BE2C (cell line): Measurements from ENCODE around the gene EHD3.

ENCODE experiments used
- DNase-seq: peaks from one replicate; pipeline ENCODE4 v3.0.0-alpha.2; 2020
- H3K27me3 ChIP-seq: fragments of 250-450 bp; sonication (Bioruptor Pico); 2 replicates; pipeline ENCODE4 v1.5.1; 2020; ENCODE audit warnings: mild to moderate bottlenecking
- H3K36me3 ChIP-seq: fragments of 250-450 bp; sonication (Bioruptor Pico); 2 replicates; pipeline ENCODE4 v1.5.1; 2020; ENCODE audit warnings: mild to moderate bottlenecking
- H3K4me1 ChIP-seq: fragments of 250-450 bp; sonication (Bioruptor Pico); 2 replicates; pipeline ENCODE4 v1.5.1; 2020
- H3K4me3 ChIP-seq: 2 replicates; pipeline ENCODE4 v1.5.1; 2011; ENCODE audit warnings: low read depth, low read length
- H3K9me3 ChIP-seq: fragments of 250-450 bp; sonication (Bioruptor Pico); 2 replicates; pipeline ENCODE4 v1.5.1; 2020
- CTCF ChIP-seq: IDR thresholded peaks from 2 replicates; pipeline ENCODE4 v1.5.1; 2012; ENCODE audit warnings: mild to moderate bottlenecking, low read depth, low read length

Gene EHD3

GRCh38 chr2:31267437-31268120 is 33.6 kb downstream of the EHD3 start:
- no peaks in the 10 kb centered on the region for H3K4me1 ChIP-seq
- no peak for DNase-seq
- TF ChIP-seq CTCF = no peak
- H3K36me3 ChIP-seq = no peaks in the 10 kb centered on the region
- no peak overlapping the region for H3K4me3 ChIP-seq
- H3K9me3 ChIP-seq = no peaks in the 10 kb centered on the region
- no peaks in the 10 kb centered on the region for H3K27me3 ChIP-seq

DNA sequence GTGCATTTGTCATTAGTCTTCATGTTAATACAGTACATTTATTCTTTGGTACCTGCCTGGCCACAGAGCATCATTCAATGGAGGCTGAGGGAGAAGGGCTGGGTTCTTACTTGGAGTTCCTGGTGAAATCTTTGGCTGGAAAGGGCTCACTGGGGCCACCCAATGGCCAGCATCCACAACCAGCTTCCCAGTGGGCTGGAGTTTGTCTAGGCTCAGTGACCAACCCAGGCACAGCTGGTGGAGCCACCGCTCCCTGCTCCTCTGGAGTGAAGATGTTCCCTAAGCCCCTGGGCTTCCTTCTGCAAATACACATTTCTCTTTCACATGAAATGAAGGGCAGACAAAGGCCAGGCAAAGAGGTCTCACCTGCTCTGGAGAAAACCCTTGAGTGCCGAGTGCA is 34.4 kb downstream of the EHD3 start:
- no peaks in the 10 kb centered on the region for H3K36me3 ChIP-seq
- no peaks in the 10 kb centered on the region for H3K27me3 ChIP-seq
- DNase-seq = no peak
- H3K4me1 ChIP-seq = no peaks in the 10 kb centered on the region
- H3K4me3 ChIP-seq = no peak overlapping the region
- no peak for TF ChIP-seq CTCF
- no peaks in the 10 kb centered on the region for H3K9me3 ChIP-seq

GRCh38 chr2:31269087-31269486 is 35.1 kb downstream of the EHD3 start:
- no peak for TF ChIP-seq CTCF
- H3K4me3 ChIP-seq = no peak overlapping the region
- no peaks in the 10 kb centered on the region for H3K36me3 ChIP-seq
- H3K27me3 ChIP-seq = no peaks in the 10 kb centered on the region
- DNase-seq = no peak
- H3K4me1 ChIP-seq = no peaks in the 10 kb centered on the region
- no peaks in the 10 kb centered on the region for H3K9me3 ChIP-seq

DNA sequence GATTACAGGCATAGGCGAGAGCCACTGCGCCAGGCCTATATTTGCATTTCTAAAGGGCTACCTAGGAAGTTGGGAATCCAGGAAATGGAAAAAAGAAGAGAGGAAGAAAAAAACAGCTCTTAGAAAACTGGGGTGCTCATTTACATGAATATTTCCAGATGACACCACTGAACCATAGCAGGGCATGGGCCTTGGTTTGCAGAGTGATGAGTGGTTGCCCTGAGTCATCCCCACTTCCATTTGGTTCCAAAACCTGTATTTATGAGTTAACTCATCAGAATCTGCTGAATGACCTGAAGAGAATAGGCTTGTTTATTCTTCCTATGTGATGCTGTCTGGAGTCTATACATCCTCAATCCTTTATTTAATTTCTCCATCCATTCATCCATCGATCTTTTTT is 36.2 kb downstream of the EHD3 start:
- Histone ChIP-seq H3K27me3 (no peaks in the 10 kb centered on the region), H3K4me1 (no peaks in the 10 kb centered on the region), H3K9me3 (no peaks in the 10 kb centered on the region), H3K4me3 (no peak overlapping the region), H3K36me3 (no peaks in the 10 kb centered on the region)
- DNase-seq = no peak
- TF ChIP-seq CTCF = no peak

- Histone ChIP-seq H3K4me3 (no peak overlapping the region), H3K36me3 (no peaks in the 10 kb centered on the region), H3K27me3 (no peaks in the 10 kb centered on the region), H3K4me1 (no peaks in the 10 kb centered on the region), H3K9me3 (no peaks in the 10 kb centered on the region)
- no peak for DNase-seq
- TF ChIP-seq CTCF = no peak
Measured at GRCh38 chr2:31270822-31271231, 36.9 kb downstream of the EHD3 start.

GRCh38 chr2:31271851-31272267 is 37.9 kb downstream of the EHD3 start:
- Histone ChIP-seq H3K4me3 (no peak overlapping the region), H3K4me1 (no peaks in the 10 kb centered on the region), H3K27me3 (no peaks in the 10 kb centered on the region), H3K9me3 (no peaks in the 10 kb centered on the region), H3K36me3 (no peaks in the 10 kb centered on the region)
- no peak for DNase-seq
- TF ChIP-seq CTCF = no peak
